Fibroblast of lung (primary cell): ENCODE measurements around the gene CHST12. TPM values are rescaled to one million over a fixed set of nuclear protein-coding genes. Genes with fewer than 3 reads are reported as not detected.

ENCODE experiments used
- DNase-seq, 2 donors: peaks; one replicate each; pipeline versions ENCODE4 v3.0.0 to v3.0.0-alpha.2; 2010; ENCODE audit warnings: low read depth in 2 of 2
- H2AFZ ChIP-seq: 2 replicates; pipeline ENCODE4 v1.5.1; 2012; ENCODE audit warnings: low read length, control low read depth, inconsistent platforms
- H3K27ac ChIP-seq: 2 replicates; pipeline ENCODE4 v1.5.1; 2011; ENCODE audit warnings: low read length, control low read depth; ENCODE audit not compliant: insufficient read depth
- H3K27me3 ChIP-seq: 2 replicates; pipeline ENCODE4 v1.5.1; 2011; ENCODE audit warnings: mild to moderate bottlenecking, low read length; ENCODE audit not compliant: control insufficient read depth, insufficient read depth
- H3K36me3 ChIP-seq: 2 replicates; pipeline ENCODE4 v1.5.1; 2011; ENCODE audit warnings: low read length; ENCODE audit not compliant: control insufficient read depth, insufficient read depth
- H3K4me1 ChIP-seq: 2 replicates; pipeline ENCODE4 v1.5.1; 2011; ENCODE audit warnings: low read length; ENCODE audit not compliant: control insufficient read depth, insufficient read depth; ENCODE audit errors: extremely low read depth
- H3K4me2 ChIP-seq: 2 replicates; pipeline ENCODE4 v1.5.1; 2011; ENCODE audit warnings: low read length, control low read depth; ENCODE audit not compliant: insufficient read depth; ENCODE audit errors: extremely low read depth
- H3K4me3 ChIP-seq, 4 experiments: fragments of 200-600 bp in 1 of 4; sonication (generic) in 1 of 4; replicated peaks in 1 of 4; 2 replicates each; pipeline ENCODE4 v1.5.1; 2011 to 2016; ENCODE audit warnings: low read length in 4 of 4, low read depth in 3 of 4, mild to moderate bottlenecking in 3 of 4, control low read depth in 2 of 4, inconsistent platforms in 1 of 4, mixed read lengths in 1 of 4; ENCODE audit not compliant: insufficient read depth in 1 of 4; ENCODE audit errors: control extremely low read depth in 1 of 4
- H3K79me2 ChIP-seq: 2 replicates; pipeline ENCODE4 v1.5.1; 2012; ENCODE audit warnings: mild to moderate bottlenecking, low read length, inconsistent platforms; ENCODE audit not compliant: control insufficient read depth, insufficient read depth
- H3K9ac ChIP-seq: 2 replicates; pipeline ENCODE4 v1.5.1; 2011; ENCODE audit warnings: mild to moderate bottlenecking, low read length, control low read depth; ENCODE audit not compliant: insufficient read depth
- H3K9me3 ChIP-seq: 2 replicates; pipeline ENCODE4 v1.5.1; 2012; ENCODE audit warnings: low read depth, low read length; ENCODE audit not compliant: control insufficient read depth, insufficient read depth
- H4K20me1 ChIP-seq: 2 replicates; pipeline ENCODE4 v1.5.1; 2011; ENCODE audit warnings: low read length; ENCODE audit not compliant: control insufficient read depth, insufficient read depth; ENCODE audit errors: extremely low read depth
- EZH2 ChIP-seq: IDR thresholded peaks from 2 replicates; pipeline ENCODE4 v1.5.1; 2012; ENCODE audit warnings: low read length, control low read depth, mild to moderate bottlenecking; ENCODE audit errors: missing control alignments
- polyA plus RNA-seq, 2 donors: library from polyadenylated mRNA; depleted of rRNA in 1 of 2; stranded (reverse) in 1 of 2; unstranded in 1 of 2; fragments of >200 nt; gene quantifications; 2 replicates each; pipeline ENCODE4 v1.2.1, GENCODE V29; 2011 to 2012; ENCODE audit warnings: missing spikeins in 1 of 2
- total RNA-seq: library from RNA; depleted of rRNA; stranded (reverse); fragments of >200 nt; gene quantifications from 2 replicates; pipeline ENCODE4 v1.2.1, GENCODE V29; 2014
- TF ChIP-seq, protein P1 (sequence below), 2 donors: IDR thresholded peaks in 1 of 2; conservative IDR thresholded peaks in 1 of 2; 1 replicate in 1 of 2; 2 replicates in 1 of 2; pipeline ENCODE4 v1.5.1; 2011 to 2012; ENCODE audit warnings: low read length in 2 of 2, control low read depth in 1 of 2, inconsistent platforms in 1 of 2, low read depth in 1 of 2, mild to moderate bottlenecking in 1 of 2

Gene CHST12
- total and polyA plus RNA-seq, 2 donors (not counting 1 experiment from before 2014, with no cell fraction given), result 3.5 to 9.5 TPM

DNA sequence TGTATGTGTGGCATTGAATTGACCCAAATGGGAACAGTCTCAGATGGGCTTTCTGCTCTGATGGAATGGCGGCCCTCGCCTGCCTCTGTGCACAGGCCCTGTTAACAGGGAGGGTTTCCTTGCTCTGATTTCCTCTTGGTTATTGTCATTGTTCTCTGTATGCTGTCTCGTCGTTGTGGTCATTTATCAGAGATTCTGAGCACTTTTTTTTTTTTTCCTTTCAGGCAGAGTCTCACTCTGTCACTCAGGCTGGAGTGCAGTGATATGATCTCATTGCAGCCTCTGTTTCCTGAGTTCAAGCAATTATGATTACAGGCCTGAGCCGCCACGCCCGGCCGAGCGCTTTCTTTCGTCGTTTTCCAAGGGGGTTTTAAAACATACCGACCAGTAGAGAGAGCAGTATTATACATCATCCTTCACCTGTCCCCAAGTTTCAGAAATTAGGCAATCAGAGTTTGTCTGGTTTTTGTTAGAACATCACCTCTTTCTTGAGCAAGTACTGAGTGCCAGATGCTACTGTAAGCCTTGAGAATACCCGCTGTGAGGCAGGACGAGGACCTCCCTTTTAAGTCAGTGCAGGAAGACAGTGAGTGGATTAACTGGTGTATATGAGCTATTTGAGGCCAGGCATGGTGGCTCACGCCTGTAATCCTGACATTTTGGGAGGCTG is 6.5 kb downstream of the CHST12 start:
- peaks cover 4% of the 10 kb centered on the region for H3K4me1 ChIP-seq
- H3K9me3 ChIP-seq, result no peaks in the 10 kb centered on the region
- no peaks in the 10 kb centered on the region for H4K20me1 ChIP-seq
- no peak overlapping the region for H3K4me2 ChIP-seq
- H3K36me3 ChIP-seq, result no peaks in the 10 kb centered on the region
- no peak overlapping the region for H2AFZ ChIP-seq
- no peaks in the 10 kb centered on the region for H3K27me3 ChIP-seq
- no peak overlapping the region for H3K9ac ChIP-seq
- H3K27ac ChIP-seq, result no peak overlapping the region
- TF ChIP-seq, protein P1, sequence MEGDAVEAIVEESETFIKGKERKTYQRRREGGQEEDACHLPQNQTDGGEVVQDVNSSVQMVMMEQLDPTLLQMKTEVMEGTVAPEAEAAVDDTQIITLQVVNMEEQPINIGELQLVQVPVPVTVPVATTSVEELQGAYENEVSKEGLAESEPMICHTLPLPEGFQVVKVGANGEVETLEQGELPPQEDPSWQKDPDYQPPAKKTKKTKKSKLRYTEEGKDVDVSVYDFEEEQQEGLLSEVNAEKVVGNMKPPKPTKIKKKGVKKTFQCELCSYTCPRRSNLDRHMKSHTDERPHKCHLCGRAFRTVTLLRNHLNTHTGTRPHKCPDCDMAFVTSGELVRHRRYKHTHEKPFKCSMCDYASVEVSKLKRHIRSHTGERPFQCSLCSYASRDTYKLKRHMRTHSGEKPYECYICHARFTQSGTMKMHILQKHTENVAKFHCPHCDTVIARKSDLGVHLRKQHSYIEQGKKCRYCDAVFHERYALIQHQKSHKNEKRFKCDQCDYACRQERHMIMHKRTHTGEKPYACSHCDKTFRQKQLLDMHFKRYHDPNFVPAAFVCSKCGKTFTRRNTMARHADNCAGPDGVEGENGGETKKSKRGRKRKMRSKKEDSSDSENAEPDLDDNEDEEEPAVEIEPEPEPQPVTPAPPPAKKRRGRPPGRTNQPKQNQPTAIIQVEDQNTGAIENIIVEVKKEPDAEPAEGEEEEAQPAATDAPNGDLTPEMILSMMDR (conservative IDR thresholded peaks at IDR 0.05 in 1 of 2, IDR thresholded peaks at IDR 0.05 in 1 of 2; ENCODE audit: low read depth in 1 of 2, low read length in 2 of 2), result no peak
- no peak for TF ChIP-seq EZH2
- no peak for DNase-seq
- no peaks in the 10 kb centered on the region for H3K79me2 ChIP-seq
- no peak overlapping the region for H3K4me3 ChIP-seq

DNA sequence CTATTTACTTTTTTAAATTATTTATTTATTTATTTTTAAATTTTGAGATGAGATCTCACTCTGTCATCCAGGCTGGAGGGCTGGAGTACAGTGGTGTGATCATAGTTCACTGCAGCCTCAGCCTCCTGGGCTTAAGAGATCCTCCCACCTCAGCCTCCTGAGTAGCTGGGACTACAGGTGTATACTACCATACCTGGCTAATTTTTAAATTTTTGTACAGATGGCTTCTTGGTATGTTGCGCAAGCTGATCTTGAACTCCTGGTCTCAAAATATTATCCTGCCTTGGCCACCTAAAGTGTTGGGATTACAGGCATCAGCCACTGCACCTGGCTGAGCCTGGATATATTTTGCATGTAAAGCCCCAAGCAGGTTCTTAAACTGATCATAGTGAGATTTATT is 7.6 kb downstream of the CHST12 start:
- H3K4me1 ChIP-seq, result peaks cover 4% of the 10 kb centered on the region
- no peak overlapping the region for H2AFZ ChIP-seq
- no peaks in the 10 kb centered on the region for H3K27me3 ChIP-seq
- H3K27ac ChIP-seq, result no peak overlapping the region
- H3K79me2 ChIP-seq, result no peaks in the 10 kb centered on the region
- no peak overlapping the region for H3K9ac ChIP-seq
- no peaks in the 10 kb centered on the region for H3K36me3 ChIP-seq
- H4K20me1 ChIP-seq, result no peaks in the 10 kb centered on the region
- no peak for DNase-seq
- H3K4me3 ChIP-seq, result no peak overlapping the region
- no peaks in the 10 kb centered on the region for H3K9me3 ChIP-seq
- no peak overlapping the region for H3K4me2 ChIP-seq
- TF ChIP-seq EZH2, result no peak
- TF ChIP-seq, protein P1 (conservative IDR thresholded peaks at IDR 0.05 in 1 of 2, IDR thresholded peaks at IDR 0.05 in 1 of 2; ENCODE audit: low read depth in 1 of 2, low read length in 2 of 2), result no peak

DNA sequence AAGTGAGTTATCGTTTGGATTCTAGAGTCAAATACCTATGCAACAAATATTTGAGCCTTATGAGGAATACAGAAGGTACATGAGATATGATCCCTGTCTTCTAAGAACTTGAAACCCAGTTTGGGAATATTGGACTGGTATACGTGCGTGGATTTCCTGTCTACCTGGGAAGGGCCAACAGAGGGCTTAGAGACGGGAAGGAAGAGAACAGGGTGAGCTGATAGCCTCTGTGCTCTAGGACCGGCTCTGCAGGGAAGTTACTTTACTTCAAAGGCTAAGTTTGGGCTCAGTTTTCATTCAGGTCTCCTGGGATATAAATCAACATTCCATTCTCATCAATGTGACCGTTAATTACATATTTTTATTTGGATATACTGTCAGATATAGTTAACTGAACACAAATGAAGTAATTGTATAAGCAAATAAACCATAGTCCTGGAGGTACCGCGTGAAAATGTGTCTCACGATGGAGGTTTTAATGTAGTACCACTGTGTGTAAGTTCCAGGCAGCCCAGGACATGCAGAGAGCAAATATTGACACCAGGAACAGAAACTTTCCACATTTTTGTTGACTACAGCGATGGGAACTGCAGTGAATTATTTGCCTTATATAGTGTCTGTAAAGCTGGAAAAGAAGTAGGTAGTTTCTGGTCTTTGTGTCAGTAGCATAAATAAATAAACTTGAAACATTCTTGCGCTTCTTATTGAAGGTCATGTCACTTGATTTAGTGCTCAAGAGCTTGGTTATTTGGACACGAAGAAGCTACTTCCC is 8.6 kb downstream of the CHST12 start:
- no peaks in the 10 kb centered on the region for H3K27me3 ChIP-seq
- peaks cover 4% of the 10 kb centered on the region for H3K4me1 ChIP-seq
- H3K4me3 ChIP-seq, result no peak overlapping the region
- no peak overlapping the region for H2AFZ ChIP-seq
- peak overlapping the region; percentile 7 for H3K4me2 ChIP-seq
- no peaks in the 10 kb centered on the region for H4K20me1 ChIP-seq
- no peaks in the 10 kb centered on the region for H3K79me2 ChIP-seq
- no peaks in the 10 kb centered on the region for H3K36me3 ChIP-seq
- TF ChIP-seq EZH2, result no peak
- DNase-seq, result no peak
- H3K27ac ChIP-seq, result no peak overlapping the region
- H3K9me3 ChIP-seq, result no peaks in the 10 kb centered on the region
- no peak overlapping the region for H3K9ac ChIP-seq
